GM12878 (cell line): ENCODE data around the gene TLE3. TPM values are rescaled to one million over a fixed set of nuclear protein-coding genes. Genes with fewer than 3 reads are reported as not detected.

Source experiments
- BACH1 ChIP-seq: fragments of 450-650 bp; IDR thresholded peaks from 2 replicates; pipeline ENCODE4 v1.6.1; 2017; ENCODE audit warnings: mild to moderate bottlenecking, borderline replicate concordance
- BCL11A ChIP-seq: IDR thresholded peaks from 2 replicates; pipeline ENCODE4 v1.6.1; 2011; ENCODE audit warnings: low read depth, low read length
- CBX3 ChIP-seq: fragments of 200-600 bp; sonication (generic); IDR thresholded peaks from 2 replicates; pipeline ENCODE4 v1.6.1; 2016; ENCODE audit warnings: low read depth, borderline replicate concordance
- CBX5 ChIP-seq: sonication (generic); IDR thresholded peaks from 2 replicates; pipeline ENCODE4 v1.6.1; 2016; ENCODE audit warnings: low read depth, moderate library complexity, mild to moderate bottlenecking, inconsistent platforms
- EED ChIP-seq: sonication (generic); IDR thresholded peaks from 2 replicates; pipeline ENCODE4 v1.6.1; 2016; ENCODE audit warnings: antibody characterized with exemption, low read depth
- EP300 ChIP-seq, 2 experiments: fragments of 150-350 bp in 1 of 2; IDR thresholded peaks; 2 replicates each; pipeline ENCODE4 v1.6.1; 2011 to 2012; ENCODE audit warnings: low read depth in 2 of 2, low read length in 2 of 2, borderline replicate concordance in 1 of 2, improper control_type of control experiment in 1 of 2, inconsistent platforms in 1 of 2; ENCODE audit not compliant: control insufficient read depth in 1 of 2
- FOXK2 ChIP-seq: fragments of 450-650 bp; IDR thresholded peaks from 2 replicates; pipeline ENCODE4 v1.6.1; 2017; ENCODE audit warnings: mild to moderate bottlenecking, moderate library complexity
- HDGF ChIP-seq: fragments of 450-650 bp; IDR thresholded peaks from 2 replicates; pipeline ENCODE4 v1.6.1; 2016; ENCODE audit warnings: antibody characterized with exemption
- PAX5 ChIP-seq: IDR thresholded peaks from 2 replicates; pipeline ENCODE4 v1.6.1; 2011; ENCODE audit warnings: low read depth, low read length, borderline replicate concordance
- SMAD5 ChIP-seq: IDR thresholded peaks from 2 replicates; pipeline ENCODE4 v1.6.1; 2016; ENCODE audit warnings: antibody characterized with exemption, low read depth
- SP1 ChIP-seq: IDR thresholded peaks from one replicate; pipeline ENCODE4 v1.6.1; 2011; ENCODE audit warnings: low read depth, low read length
- YY1 ChIP-seq: IDR thresholded peaks from 2 replicates; pipeline ENCODE4 v1.6.1; 2011; ENCODE audit warnings: low read depth, mild to moderate bottlenecking, low read length
- ZBED1 ChIP-seq: IDR thresholded peaks from 2 replicates; pipeline ENCODE4 v1.6.1; 2016; ENCODE audit warnings: borderline replicate concordance
- polyA plus RNA-seq, 11 experiments: library from polyadenylated mRNA; depleted of rRNA in 4 of 11; unstranded in 6 of 11; stranded (reverse) in 5 of 11; fragments of >200 nt; fragmentation: Nextera tagmentation in 4 of 11; fragmentation: Illumina TruSeq in 1 of 11; extraction: Ambion mirVana in 4 of 11; extraction: Trizol in 1 of 11; gene quantifications; 1 replicate in 1 of 11; 2 replicates in 10 of 11; pipeline versions ENCODE4 v1.2.1 to v1.2.3, GENCODE V29; 2011 to 2016; ENCODE audit warnings: inconsistent platforms in 2 of 11, missing spikeins in 2 of 11, low read depth in 1 of 11
- total RNA-seq, 4 experiments: library from RNA; depleted of rRNA in 3 of 4; stranded (reverse); fragments of >200 nt in 3 of 4; fragmentation: Illumina TruSeq in 1 of 4; extraction: Trizol in 1 of 4; gene quantifications; 2 replicates each; pipeline versions ENCODE4 v1.2.1 to v1.2.3, GENCODE V29; 2013 to 2021
- TF ChIP-seq, protein P1 (sequence below): fragments of 450-650 bp; IDR thresholded peaks from 2 replicates; pipeline ENCODE4 v1.6.1; 2017; ENCODE audit warnings: borderline replicate concordance
- TF ChIP-seq, protein P2 (sequence below): fragments of 450-650 bp; IDR thresholded peaks from 2 replicates; pipeline ENCODE4 v1.6.1; 2017; ENCODE audit warnings: mild to moderate bottlenecking
- TF ChIP-seq, protein P3 (sequence below): fragments of 450-650 bp; formaldehyde crosslinking; IDR thresholded peaks from 2 replicates; pipeline ENCODE4 v1.5.0; 2022; ENCODE audit warnings: mild to moderate bottlenecking, missing genetic modification characterization
- TF ChIP-seq, protein P4 (sequence below): fragments of 450-650 bp; IDR thresholded peaks from 2 replicates; pipeline ENCODE4 v1.6.1; 2018; ENCODE audit warnings: borderline replicate concordance, mild to moderate bottlenecking; ENCODE audit not compliant: partially characterized antibody
- TF ChIP-seq, protein P5 (sequence below): fragments of 450-650 bp; IDR thresholded peaks from 2 replicates; pipeline ENCODE4 v1.6.1; 2016; ENCODE audit warnings: mild to moderate bottlenecking

The TLE3 gene
- total and polyA plus RNA-seq, 10 of the 15 experiments (the other 5 are each of a cell fraction or from before 2014, with no cell fraction given), result 1.2 to 65.5 (median 9.7) TPM

DNA sequence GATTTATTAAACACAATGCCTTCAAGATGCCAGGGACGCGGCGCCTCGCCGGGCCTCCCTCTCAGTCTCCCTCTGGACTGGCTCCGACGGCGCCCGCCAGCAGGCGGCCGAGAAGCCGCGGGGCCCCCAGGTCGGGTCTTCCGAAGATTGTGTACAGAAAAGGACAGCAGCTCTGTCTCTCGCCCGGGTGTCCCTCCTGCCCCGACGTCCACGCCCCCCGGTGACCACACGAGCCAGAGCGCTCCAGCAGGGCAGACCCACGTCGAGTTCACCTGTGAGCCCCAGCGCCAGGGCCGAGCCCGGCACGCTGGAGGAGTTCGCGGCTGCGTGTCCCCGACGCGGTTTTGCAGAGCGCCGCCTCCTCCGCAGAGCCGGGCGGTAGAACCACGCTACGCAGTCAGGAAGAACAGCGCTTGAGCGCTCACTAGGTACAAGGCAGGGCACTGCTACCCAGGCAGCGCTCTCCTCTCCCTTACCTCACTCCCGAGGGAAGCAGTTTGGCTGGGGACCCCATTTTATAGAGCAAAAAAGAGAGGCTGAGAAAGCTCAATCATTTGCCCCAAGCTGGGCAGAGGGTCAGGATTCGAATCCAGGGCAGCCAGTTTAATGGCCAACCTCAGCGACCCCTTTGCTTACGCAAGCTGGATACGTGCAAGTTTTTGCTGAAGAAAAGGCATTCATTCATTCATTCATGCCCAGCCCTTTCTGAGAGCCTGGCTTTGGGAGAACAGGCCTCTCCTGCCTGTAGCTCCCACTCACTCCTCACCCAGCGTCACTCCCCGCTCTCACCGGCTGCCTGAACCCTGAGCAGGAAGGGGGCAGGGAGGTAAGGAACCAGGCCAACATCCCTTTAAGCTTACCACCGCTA, 3.0 kb upstream of the TLE3 start (continued):
- TF ChIP-seq, protein P1, sequence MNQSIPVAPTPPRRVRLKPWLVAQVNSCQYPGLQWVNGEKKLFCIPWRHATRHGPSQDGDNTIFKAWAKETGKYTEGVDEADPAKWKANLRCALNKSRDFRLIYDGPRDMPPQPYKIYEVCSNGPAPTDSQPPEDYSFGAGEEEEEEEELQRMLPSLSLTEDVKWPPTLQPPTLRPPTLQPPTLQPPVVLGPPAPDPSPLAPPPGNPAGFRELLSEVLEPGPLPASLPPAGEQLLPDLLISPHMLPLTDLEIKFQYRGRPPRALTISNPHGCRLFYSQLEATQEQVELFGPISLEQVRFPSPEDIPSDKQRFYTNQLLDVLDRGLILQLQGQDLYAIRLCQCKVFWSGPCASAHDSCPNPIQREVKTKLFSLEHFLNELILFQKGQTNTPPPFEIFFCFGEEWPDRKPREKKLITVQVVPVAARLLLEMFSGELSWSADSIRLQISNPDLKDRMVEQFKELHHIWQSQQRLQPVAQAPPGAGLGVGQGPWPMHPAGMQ, result no peak
- no peak for TF ChIP-seq FOXK2
- TF ChIP-seq ZBED1, result no peak
- no peak for TF ChIP-seq PAX5
- no peak for TF ChIP-seq YY1
- TF ChIP-seq SP1, result no peak
- TF ChIP-seq CBX5, result no peak
- no peak for TF ChIP-seq EP300 (IDR thresholded peaks at IDR 0.05; ENCODE audit: borderline replicate concordance in 1 of 2, control insufficient read depth in 1 of 2, low read depth in 2 of 2, low read length in 2 of 2)
- no peak for TF ChIP-seq BCL11A
- TF ChIP-seq, protein P2, sequence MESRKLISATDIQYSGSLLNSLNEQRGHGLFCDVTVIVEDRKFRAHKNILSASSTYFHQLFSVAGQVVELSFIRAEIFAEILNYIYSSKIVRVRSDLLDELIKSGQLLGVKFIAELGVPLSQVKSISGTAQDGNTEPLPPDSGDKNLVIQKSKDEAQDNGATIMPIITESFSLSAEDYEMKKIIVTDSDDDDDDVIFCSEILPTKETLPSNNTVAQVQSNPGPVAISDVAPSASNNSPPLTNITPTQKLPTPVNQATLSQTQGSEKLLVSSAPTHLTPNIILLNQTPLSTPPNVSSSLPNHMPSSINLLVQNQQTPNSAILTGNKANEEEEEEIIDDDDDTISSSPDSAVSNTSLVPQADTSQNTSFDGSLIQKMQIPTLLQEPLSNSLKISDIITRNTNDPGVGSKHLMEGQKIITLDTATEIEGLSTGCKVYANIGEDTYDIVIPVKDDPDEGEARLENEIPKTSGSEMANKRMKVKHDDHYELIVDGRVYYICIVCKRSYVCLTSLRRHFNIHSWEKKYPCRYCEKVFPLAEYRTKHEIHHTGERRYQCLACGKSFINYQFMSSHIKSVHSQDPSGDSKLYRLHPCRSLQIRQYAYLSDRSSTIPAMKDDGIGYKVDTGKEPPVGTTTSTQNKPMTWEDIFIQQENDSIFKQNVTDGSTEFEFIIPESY, result no peak
- TF ChIP-seq HDGF, result no peak
- TF ChIP-seq, protein P3, sequence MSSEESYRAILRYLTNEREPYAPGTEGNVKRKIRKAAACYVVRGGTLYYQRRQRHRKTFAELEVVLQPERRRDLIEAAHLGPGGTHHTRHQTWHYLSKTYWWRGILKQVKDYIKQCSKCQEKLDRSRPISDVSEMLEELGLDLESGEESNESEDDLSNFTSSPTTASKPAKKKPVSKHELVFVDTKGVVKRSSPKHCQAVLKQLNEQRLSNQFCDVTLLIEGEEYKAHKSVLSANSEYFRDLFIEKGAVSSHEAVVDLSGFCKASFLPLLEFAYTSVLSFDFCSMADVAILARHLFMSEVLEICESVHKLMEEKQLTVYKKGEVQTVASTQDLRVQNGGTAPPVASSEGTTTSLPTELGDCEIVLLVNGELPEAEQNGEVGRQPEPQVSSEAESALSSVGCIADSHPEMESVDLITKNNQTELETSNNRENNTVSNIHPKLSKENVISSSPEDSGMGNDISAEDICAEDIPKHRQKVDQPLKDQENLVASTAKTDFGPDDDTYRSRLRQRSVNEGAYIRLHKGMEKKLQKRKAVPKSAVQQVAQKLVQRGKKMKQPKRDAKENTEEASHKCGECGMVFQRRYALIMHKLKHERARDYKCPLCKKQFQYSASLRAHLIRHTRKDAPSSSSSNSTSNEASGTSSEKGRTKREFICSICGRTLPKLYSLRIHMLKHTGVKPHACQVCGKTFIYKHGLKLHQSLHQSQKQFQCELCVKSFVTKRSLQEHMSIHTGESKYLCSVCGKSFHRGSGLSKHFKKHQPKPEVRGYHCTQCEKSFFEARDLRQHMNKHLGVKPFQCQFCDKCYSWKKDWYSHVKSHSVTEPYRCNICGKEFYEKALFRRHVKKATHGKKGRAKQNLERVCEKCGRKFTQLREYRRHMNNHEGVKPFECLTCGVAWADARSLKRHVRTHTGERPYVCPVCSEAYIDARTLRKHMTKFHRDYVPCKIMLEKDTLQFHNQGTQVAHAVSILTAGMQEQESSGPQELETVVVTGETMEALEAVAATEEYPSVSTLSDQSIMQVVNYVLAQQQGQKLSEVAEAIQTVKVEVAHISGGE (CRISPR knock-in tag), result no peak
- TF ChIP-seq BACH1, result no peak
- TF ChIP-seq EED, result peak; percentile 44; the same call in 1 of the 2 replicates
- no peak for TF ChIP-seq CBX3
- TF ChIP-seq SMAD5, result no peak
- TF ChIP-seq, protein P4, sequence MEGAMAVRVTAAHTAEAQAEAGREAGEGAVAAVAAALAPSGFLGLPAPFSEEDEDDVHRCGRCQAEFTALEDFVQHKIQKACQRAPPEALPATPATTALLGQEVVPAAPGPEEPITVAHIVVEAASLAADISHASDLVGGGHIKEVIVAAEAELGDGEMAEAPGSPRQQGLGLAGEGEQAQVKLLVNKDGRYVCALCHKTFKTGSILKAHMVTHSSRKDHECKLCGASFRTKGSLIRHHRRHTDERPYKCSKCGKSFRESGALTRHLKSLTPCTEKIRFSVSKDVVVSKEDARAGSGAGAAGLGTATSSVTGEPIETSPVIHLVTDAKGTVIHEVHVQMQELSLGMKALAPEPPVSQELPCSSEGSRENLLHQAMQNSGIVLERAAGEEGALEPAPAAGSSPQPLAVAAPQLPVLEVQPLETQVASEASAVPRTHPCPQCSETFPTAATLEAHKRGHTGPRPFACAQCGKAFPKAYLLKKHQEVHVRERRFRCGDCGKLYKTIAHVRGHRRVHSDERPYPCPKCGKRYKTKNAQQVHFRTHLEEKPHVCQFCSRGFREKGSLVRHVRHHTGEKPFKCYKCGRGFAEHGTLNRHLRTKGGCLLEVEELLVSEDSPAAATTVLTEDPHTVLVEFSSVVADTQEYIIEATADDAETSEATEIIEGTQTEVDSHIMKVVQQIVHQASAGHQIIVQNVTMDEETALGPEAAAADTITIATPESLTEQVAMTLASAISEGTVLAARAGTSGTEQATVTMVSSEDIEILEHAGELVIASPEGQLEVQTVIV, result no peak
- TF ChIP-seq, protein P5, sequence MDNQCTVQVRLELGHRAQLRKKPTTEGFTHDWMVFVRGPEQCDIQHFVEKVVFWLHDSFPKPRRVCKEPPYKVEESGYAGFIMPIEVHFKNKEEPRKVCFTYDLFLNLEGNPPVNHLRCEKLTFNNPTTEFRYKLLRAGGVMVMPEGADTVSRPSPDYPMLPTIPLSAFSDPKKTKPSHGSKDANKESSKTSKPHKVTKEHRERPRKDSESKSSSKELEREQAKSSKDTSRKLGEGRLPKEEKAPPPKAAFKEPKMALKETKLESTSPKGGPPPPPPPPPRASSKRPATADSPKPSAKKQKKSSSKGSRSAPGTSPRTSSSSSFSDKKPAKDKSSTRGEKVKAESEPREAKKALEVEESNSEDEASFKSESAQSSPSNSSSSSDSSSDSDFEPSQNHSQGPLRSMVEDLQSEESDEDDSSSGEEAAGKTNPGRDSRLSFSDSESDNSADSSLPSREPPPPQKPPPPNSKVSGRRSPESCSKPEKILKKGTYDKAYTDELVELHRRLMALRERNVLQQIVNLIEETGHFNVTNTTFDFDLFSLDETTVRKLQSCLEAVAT, result no peak
